GM19193 (cell line): Measurements from ENCODE around the gene XKR7.
A peak's percentile ranks its signal among the peaks of the same experiment; 100 is the strongest.

Experiments
- POLR2A ChIP-seq: IDR thresholded peaks from 4 replicates; pipeline ENCODE4 v1.6.1; 2011; ENCODE audit not compliant: insufficient read depth, insufficient read length; ENCODE audit errors: extremely low read depth

The XKR7 gene

DNA sequence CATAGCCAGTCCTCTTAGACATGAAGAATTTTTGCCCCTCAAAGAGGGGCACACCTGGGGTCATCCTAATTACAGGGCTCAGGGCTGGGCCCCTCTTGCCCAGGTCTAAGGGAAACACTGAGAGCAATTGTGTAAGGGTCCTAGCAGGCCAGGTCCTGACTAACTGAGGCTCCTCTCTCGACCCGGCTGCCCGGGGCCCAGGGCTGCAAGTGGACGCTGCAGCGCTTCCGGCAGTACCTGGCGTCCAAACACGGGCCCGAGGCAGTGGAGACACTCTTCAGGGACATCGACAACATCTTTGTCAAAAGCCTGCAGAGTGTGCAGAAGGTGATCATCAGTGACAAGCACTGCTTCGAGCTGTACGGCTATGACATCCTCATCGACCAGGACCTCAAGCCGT, 33.5 kb upstream of the XKR7 start:
- TF ChIP-seq POLR2A, result no peak

DNA sequence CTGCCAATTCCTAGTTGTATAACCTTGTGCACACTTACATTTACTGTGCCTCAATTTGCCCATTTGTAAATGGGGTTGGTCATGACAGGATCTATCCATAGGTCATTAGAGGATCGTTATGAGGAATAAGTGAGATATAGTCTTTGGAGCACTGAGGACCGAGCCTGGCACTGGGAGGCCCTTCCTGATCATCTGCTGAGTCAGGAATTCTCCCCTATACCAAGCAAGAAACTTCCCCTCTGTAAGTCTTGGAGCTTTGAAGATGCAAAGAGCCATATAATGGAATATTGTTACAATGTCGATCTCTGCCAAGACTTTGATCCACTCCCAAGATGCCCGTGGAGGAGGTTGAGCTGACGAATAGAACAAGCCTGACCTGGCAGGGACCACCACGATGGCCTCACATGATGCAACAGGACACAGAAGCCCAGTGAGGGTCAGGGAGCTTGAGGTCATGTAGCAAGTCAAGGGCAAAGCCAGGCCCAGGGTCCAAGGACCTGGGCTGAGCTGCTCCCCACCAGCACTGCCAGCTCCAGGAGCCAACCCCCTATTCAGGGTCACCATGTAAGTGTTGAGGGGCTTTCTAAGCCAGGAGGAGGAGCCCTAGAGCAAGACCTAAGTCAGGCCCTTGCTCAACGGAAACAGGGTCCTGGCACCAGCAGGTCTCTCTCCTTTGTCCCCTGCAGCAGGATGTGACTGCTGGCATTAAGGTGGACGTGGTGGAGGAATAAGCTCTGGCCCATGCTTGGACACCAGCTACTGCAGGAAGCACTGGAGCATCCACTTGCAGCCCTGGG, 32.8 kb upstream of the XKR7 start:
- TF ChIP-seq POLR2A, result no peak

DNA sequence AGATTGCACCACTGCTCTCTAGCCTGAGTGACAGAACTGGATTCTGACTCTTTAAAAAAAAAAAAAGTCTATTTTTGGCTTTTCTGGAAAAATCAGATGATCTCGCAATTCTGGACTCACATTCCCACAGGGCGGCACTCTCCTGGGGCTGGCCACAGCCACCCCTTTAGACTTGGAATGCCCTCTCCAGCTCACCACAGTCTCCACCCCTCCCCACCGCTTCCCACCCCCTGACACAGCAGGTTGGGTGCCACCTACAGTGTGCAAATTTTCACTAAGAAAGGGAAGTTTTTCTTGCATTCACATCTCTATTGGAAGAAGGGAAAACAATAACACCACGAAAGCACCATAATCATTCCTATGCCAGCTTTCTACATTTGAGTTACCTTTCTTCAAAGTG, 31.5 kb upstream of the XKR7 start:
- no peak for TF ChIP-seq POLR2A

DNA sequence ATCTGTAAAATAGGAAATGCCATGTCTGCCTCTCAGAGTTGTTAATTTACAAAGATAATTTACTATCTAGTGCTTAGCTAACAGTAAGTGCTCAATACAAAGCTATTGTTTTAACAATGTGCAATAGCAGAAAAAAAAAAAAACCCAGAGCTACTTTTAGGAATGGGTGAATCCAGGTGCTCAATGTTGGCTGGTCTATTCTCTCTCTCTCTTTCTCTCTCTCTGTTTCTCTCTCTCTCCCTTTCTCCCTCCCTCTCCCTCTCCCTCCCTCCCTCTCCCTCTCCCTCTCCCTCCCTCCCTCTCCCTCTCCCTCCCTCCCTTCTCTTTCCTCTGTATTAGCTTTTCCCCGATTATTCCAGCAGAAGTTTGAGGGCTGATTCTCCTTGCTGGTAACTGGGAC, 30.1 kb upstream of the XKR7 start:
- TF ChIP-seq POLR2A, result no peak

DNA sequence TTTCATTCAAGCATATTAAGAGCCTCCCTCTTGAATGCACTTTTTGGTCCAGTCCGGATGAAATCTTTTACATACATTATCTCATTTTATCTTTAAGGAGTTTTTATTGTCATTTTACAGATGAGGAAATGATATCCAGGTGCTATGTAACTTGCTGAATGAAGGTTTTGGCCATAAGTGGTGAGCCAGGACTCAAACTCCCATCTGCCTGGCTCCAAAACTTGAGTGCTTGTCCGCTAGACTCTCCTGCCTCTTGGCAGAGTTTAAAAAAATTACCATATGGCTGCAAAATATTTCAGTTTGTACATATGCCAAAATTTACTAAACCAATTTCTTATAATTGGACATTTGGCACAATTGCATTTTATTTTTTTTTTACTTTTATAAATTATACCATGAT, 28.3 kb upstream of the XKR7 start:
- no peak for TF ChIP-seq POLR2A

DNA sequence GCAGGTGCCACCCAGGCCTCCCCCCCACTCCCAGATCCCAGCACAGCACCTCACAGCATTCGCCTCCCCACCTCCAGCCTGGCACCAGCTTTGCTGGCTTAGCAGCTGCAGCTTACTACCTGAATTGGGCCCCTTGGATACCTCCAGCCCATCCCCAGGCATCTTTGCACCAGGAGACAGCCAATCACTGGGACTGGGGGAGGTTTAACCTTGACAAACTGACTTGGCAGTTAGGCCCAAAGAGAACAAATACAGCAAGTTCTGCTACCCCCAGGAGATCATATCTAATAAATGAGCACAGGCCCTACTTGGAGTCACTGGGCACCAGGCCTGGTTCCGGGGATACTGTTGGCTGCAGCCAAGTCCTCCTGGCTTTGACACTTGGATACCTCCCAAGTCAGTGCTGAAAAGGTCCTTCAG, 24.9 kb upstream of the XKR7 start:
- no peak for TF ChIP-seq POLR2A

DNA sequence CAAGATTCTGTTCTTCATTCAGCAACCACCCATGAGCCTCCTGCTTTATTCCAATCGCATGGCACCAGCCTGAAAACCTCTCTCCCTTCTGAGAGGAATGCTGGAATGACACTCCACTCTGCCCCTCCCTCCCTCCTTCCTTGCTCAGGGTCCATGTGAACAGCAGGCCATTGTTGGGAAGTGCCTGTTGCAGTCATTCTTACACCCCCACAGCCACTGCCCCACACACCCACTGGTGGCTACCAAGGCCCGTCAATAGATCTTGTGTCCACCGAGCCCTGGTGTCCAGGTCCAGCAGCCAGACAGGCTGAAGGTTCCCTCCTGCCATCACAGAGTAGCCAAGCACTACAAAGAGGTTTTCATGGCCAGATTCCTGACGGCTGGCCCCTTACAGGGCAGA, 22.6 kb upstream of the XKR7 start:
- no peak for TF ChIP-seq POLR2A

DNA sequence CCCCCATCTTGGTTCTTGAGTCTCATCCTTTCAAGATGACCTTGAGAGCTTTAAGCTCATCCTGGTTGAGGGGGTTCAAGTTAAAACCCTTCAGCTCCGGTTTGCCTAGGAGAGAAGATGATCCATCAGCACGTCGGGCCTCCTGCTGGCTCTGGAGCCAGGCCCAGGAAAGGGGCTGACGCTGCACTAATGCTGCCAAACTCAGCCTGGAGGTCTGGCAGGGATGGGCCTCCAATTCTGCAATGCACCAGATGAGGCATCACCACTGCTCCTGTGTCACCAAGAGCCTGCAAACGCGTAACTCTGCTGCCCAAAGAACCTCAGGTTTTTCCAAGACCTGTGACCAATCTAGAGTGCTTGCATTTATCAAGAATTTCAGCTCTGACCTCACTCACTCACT, 22.2 kb upstream of the XKR7 start:
- TF ChIP-seq POLR2A, result no peak

DNA sequence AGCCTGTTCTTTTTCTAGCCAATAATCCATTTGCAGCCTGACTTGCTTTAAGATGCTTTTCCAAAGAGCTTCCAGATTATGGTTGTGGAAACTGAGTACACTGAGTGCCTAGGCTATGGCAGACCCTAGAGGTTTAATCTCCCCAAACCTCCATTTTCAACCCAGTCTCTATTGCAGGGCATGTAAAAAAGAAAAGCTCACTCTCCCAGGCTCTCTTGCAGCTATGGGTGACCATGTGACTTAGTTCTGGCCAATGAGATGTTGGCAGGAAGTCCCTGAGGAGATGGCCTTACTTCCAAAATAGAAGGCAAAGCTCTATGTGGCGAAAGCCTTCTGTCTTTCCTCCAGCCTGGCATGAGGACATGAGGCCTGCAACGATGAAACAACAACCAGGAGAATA, 19.9 kb upstream of the XKR7 start:
- no peak for TF ChIP-seq POLR2A

DNA sequence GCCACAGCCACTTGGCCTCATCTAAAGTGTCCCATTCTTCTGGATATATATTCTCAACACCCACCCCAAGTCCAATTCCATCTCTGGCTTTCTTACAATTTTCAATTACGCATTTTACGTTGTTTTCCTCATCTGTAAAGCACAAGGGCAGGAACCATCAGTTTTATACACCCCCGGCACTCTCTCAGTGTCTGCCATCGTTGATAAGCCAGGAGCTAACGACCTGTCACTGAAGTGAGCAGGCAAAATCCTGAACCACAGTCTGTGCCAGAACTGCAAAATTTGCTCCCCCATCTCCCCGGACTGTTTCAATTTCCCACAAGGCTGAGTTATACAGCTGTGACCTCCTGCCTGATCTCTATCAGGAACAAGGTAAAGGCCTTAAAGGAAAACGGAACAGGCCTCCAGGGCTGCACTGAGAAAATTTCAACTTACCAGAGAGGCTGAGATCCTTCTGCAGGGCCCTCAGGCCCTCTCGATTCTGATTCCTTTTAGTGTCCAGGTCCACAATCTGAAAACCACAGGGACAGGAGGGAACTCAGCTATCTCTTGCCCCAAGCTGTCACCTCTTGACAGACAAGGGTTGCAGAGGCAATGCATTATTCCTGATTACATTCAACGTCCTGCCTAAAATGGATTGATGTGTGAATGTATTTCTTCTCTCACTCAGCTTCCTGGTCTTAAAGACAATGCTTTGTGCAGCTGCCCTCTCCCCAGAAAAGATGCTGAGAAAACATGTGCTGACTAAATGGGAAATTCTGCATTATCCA, 17.9 kb upstream of the XKR7 start:
- TF ChIP-seq POLR2A, result no peak

DNA sequence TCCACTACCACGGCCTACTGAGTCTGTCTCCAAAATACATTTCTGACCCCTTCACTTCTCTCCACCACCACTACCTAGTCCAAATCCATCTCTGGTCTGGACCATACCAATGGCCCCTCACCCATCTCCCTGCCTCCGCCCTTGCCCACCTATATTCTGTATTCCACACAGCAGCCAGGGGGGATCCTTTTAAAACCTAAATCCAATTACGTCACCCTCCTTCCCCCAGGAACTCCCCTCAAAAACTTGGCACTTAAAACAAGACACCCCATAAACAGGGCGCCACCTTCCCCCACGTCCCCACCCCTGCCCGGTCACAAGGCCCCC, 16.8 kb upstream of the XKR7 start:
- no peak for TF ChIP-seq POLR2A

DNA sequence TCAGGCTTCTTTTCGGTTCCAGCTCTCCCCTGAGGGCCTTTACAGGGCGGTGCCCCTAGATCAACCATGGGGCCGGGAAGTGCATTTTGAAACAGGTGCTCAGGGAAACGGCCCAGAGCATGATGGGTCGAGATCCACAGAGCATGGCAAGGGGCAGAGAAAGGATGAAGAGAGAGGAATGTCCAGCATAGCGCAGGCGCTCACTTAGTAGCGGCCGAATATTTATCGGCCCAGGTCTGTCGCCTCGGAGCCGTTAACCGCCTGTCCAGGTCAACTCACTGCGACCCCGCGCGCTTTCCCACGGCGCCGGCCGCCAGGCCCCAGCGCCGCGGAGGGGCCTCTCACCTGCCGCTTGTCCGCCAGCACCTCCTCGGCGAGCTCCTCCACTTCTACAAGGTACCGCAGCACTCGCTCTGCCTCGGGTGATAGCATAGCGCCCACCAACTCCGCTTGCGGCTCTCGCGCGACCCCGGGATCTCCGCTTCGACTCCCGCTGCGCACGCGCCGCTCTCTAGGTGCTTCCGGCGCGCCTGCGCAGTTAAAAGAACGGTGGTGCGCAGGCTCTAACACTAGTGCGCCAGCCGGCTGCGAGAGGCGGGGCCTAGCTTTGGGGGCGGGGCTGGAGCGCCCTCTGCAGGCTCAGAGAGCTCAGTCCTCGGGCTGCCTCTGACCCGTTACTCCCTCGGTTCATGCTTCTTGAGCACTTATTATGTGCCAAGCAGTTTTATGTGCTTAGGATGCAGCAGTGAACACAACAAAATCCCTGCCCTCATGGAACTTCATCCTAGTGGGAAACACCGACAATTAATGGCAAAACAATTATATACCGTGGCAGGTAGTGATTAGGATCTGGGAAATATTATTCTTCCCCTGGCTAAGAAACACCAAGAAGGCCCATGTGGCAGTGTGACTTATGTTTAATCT, 16.2 kb upstream of the XKR7 start, which contains the start of gene PDRG1:
Gene PDRG1 (minus strand): TSS at position 517 of the 924 bp plus-strand sequence. CDS start 85 bp downstream, at position 432.
- peak; percentile 90 for TF ChIP-seq POLR2A

DNA sequence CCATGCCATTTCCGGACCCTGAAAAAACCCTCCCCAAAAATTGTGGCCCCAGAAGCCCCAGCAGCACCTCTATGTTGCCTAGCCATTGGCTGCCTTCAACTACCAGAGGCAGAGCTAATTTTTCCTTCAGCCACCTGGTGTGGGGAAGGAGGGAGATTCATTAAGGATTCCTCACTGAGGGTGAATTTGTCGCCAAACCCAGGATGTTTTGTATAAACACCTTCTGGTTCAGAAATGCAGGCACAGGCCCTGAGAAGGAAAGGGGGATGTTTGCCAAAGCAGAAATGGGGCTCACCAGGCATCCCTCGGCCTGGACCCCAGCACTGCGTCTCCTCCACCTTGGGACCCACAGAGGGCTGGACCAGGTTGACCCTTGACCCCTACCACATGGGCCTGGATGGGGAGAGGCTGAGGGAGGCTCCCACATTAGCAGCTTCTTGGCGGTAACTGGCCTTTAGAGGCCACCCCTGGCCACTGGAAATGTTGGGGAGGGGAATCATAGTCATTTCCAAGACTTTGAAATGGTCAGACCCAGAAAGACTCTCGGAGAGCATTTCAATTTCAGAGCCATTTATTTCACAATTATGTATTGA, 14.3 kb upstream of the XKR7 start:
- TF ChIP-seq POLR2A, result no peak

DNA sequence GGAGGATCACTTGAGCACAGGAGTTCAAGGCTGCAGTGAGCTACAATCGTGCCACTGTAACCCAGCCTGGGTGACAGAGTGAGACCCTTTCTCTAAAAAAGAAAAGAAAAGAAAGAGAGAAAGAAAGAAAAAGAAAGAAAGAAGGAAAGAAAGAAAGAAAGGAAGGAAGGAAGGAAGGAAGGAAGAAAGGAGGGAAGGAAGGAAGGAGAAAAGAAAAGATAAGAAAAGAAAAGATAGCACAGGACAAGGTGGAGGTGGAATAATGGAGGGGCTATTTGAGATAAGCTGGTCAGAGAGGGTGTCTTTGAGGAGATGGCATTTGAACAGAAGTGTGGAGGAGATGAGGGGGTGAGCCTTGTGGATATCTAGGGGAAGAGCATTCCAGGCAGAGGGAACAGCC, 13.5 kb upstream of the XKR7 start:
- no peak for TF ChIP-seq POLR2A
